HG03442 (cell line): Measurements from ENCODE around the gene VIPAS39.

ENCODE experiments used
- ATAC-seq: cut with Tn5 transposase; IDR thresholded peaks from one replicate; pipeline ENCODE4 v1.9.1; 2021; ENCODE audit warnings: mild to moderate bottlenecking, moderate library complexity; ENCODE audit not compliant: unreplicated experiment

Gene VIPAS39

DNA sequence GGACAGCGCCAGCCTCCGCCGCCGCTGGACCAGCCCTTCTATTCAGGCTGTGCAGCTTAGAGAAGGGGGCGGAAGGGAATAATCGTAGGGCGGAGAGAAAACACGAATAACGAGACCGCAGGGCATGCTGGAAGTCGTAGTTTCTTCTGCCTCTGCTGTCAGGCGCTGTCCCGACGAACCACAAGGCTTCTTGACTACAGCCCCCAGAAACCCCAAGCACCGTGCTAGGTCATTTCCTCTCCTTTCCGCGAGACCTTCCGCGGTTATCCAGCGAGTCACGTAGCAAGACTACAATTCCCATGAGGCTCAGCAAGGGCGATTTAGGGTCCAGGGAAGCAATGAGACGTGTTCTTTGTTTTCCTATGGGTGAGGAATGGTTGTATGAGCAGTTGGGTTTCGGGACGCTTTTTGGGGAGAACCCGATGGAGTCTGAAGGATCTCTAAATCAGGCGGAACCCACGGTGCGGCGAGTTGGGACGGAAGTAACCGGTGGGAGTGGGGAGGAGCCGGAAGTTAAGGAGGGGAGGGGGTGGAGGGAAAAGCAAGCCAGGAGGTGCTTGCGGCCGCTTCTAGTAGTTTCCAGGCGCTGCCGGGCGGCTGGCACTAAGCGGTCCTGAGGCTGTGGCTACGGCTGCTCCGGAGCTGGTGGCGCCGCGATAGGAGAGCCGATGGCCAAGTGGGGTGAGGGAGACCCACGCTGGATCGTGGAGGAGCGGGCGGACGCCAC is at the start of gene VIPAS39, which contains the start of gene AHSA1:
VIPAS39 (minus strand) TSS at position 80 of the 727 bp plus-strand sequence. CDS start 3,499 bp downstream, outside the sequence.
AHSA1 (plus strand) TSS at position 572 of the 727 bp plus-strand sequence; CDS start at position 669, 97 bp downstream.
- peak; percentile 88 for ATAC-seq

- ATAC-seq = no peak
Observed at GRCh38 chr14:77505031-77505430, 47.6 kb upstream of the VIPAS39 start.

DNA sequence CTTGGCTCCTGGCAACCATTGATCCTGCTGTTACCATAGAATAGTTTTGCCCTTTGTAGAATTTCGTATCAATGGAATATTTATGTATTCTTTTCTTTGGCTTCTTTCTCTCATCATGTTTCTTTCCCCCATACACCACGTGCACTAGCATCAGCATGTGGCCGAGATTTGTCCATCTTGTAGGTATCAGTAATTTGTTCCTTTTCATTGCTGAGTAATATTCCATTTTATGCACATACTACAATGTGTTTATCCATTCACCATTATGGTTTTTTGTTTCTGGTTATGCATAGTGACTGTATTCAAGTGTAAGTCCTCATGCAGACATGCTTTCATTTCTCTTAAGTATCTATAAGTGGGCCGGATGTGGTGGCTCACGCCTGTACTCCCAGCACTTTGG is 45.7 kb upstream of the VIPAS39 start:
- no peak for ATAC-seq

GRCh38 chr14:77502109-77502782 is 44.8 kb upstream of the VIPAS39 start:
- no peak for ATAC-seq

- ATAC-seq = peak; percentile 16
Observed at GRCh38 chr14:77498984-77499527, 41.7 kb upstream of the VIPAS39 start.

- ATAC-seq = peak; percentile 60
Observed at GRCh38 chr14:77498120-77498979, 40.9 kb upstream of the VIPAS39 start, which contains the start of gene ISM2. TSS of gene ISM2 (minus strand) at chr14:77498816. CDS start at chr14:77498793, 23 bp downstream.

- ATAC-seq = no peak
Observed at GRCh38 chr14:77495334-77495733, 37.9 kb upstream of the VIPAS39 start.

- no peak for ATAC-seq
Observed at GRCh38 chr14:77491056-77491455, 33.7 kb upstream of the VIPAS39 start.

GRCh38 chr14:77490347-77490986 is 33.1 kb upstream of the VIPAS39 start:
- no peak for ATAC-seq

GRCh38 chr14:77489041-77489440 is 31.6 kb upstream of the VIPAS39 start:
- ATAC-seq = no peak

DNA sequence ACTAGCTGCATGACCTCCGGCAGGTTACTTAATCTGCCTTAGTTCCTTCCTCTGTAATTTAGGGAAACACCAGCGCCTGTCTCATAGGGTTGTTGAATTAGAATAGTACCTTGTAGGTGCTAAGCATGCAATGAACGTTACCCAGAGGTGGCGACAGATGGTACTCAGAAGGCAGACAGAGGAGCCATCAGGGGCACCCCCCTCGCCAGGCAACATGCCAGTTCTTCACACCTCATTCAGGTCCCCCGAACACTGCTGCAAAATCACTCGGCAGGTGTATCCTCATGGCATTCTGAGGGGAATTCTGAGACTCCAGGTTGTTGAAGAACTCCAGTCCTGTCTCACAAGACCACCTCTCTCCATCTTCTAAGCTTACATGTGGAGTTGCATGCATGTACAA is 31.2 kb upstream of the VIPAS39 start:
- ATAC-seq = no peak

GRCh38 chr14:77485901-77486678 is 28.7 kb upstream of the VIPAS39 start:
- ATAC-seq = no peak

GRCh38 chr14:77485256-77485655 is 27.9 kb upstream of the VIPAS39 start:
- ATAC-seq = no peak

- no peak for ATAC-seq
Observed at GRCh38 chr14:77482422-77482821, 25.0 kb upstream of the VIPAS39 start.

DNA sequence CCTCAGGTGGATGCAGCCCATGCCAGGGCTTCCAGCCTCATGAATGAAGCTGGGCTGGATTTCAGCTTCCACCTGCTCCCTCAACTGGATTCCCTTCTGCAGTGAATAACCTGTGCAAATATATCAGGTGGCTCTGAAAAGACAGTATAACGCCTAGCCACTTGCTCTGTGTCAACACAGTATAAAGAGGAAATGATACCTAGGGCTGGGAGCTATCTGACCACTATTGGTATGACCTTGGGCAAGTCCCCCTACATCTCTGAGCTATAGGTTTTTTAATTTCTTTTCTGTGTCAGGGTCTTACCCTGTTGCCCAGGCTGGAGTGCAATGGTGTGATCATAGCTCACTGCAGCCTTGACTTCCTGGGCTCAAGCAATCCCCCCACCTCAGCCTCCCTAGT is 21.4 kb upstream of the VIPAS39 start:
- peak; percentile 97 for ATAC-seq

- no peak for ATAC-seq
Observed at GRCh38 chr14:77478029-77478428, 20.6 kb upstream of the VIPAS39 start.

- ATAC-seq = no peak
Observed at GRCh38 chr14:77475432-77476115, 18.2 kb upstream of the VIPAS39 start.

DNA sequence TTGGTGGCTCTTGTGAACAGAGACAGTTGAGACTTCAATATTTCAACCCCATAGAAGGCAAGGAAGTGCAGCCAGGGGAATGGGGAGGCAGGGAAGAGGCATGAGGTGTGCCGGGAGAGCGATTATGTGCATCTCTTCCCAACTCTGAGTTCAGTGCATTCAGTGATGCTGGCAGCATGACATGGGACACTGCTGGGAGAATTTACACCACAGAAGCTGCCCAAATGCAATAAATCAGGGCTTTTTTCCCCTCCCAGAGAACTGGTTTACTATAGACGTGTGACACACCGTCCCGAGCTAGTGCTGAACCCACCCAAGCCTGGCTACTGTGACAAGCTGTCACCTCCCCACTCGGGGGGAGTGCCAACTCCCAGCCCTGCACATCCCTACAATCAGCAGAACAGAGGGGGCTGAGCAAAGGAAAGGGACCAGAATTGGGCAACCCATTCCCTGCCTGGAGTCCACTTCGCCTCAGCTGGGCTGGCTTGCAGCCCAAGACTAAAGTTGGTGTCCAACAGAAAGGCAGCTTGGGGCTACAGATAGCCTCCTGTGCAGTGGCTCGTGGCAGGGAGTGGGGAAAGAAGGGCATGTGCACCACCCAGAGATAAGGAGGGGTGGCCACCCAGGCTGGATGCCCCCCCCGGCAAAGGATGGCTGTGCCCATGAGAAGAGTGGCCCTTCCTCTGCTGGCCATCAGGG is 17.2 kb upstream of the VIPAS39 start:
- ATAC-seq = no peak
